ENCODE data around the gene DUSP23. TPM values are rescaled to one million over a fixed set of nuclear protein-coding genes. Genes with fewer than 3 reads are reported as not detected.

DUSP23 gene
- total and polyA plus RNA-seq, 4 donors: 25.8 to 244 (median 110) TPM

DNA sequence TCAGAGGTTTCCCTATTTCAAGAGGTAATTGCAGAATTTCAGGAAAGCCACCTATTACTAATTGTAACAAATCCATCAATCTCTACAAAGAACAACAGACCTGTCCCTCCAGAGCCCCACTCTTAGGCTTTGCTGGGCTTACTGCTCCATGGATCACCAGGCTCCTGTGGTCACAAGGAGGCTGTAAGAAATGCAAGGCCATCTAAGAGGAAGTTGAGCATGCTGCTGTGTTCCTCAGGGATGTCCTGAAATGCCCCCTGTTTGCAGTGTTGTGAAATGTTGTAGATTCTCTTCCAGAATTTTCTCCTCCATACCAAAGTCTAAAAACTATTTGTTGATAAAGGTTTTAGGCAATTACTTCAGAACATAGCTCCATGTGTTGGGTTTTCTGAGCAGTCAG is 24.4 kb upstream of the DUSP23 start:
- ATAC-seq (ENCODE audit: insufficient read depth, low FRiP score) (no peak), DNase-seq (peak in 1 of 3 donors; percentile 4)
- TF ChIP-seq, protein P1, sequence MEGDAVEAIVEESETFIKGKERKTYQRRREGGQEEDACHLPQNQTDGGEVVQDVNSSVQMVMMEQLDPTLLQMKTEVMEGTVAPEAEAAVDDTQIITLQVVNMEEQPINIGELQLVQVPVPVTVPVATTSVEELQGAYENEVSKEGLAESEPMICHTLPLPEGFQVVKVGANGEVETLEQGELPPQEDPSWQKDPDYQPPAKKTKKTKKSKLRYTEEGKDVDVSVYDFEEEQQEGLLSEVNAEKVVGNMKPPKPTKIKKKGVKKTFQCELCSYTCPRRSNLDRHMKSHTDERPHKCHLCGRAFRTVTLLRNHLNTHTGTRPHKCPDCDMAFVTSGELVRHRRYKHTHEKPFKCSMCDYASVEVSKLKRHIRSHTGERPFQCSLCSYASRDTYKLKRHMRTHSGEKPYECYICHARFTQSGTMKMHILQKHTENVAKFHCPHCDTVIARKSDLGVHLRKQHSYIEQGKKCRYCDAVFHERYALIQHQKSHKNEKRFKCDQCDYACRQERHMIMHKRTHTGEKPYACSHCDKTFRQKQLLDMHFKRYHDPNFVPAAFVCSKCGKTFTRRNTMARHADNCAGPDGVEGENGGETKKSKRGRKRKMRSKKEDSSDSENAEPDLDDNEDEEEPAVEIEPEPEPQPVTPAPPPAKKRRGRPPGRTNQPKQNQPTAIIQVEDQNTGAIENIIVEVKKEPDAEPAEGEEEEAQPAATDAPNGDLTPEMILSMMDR (IDR thresholded peaks at IDR 0.05; ENCODE audit: control extremely low read depth, extremely low read depth): no peak
- Histone ChIP-seq H3K27ac (ENCODE audit: low read depth in 1 of 2, low read length in 1 of 2) (peak overlapping the region in 1 of 2 donors; percentile 43), H3K9ac (ENCODE audit: insufficient read depth in 1 of 2, low read length in 2 of 2) (no peak overlapping the region), H3K4me3 (no peak overlapping the region), H3K27me3 (ENCODE audit: control insufficient read depth in 3 of 3, insufficient read depth in 3 of 3, low read length in 2 of 3) (no peaks in the 10 kb centered on the region), H3K9me3 (ENCODE audit: control insufficient read depth in 4 of 4, insufficient read depth in 3 of 4, low read length in 3 of 4) (no peaks in the 10 kb centered on the region), H3K4me1 (ENCODE audit: control insufficient read depth in 5 of 5, insufficient read depth in 5 of 5, low read length in 5 of 5) (peaks cover 0 to 7% (median 0%) of the 10 kb centered on the region in 5 donors), H3K36me3 (ENCODE audit: control insufficient read depth in 4 of 4, insufficient read depth in 4 of 4, low read length in 4 of 4) (no peaks in the 10 kb centered on the region)

DNA sequence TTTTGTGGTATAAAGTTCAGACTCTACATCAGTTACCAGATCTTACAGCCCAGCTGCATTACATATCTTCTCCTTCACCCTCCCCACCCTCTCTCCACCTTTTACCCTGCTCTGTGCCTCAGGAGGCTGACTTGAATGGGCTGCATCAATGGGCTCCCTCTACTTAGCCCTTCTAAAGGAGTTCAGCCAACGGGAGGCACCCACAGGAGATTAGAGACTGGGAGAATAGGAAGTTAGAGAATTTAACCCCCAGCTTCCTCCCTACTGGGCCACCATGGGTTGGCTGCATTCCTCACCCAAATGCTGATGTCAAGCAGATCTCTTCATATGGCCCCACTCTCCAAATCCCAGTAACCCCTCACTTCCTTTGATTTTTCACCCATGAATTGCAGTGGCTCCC is 17.1 kb upstream of the DUSP23 start:
- DNase-seq: no peak
- no peaks in the 10 kb centered on the region for H3K27me3 ChIP-seq (ENCODE audit: control insufficient read depth in 3 of 3, insufficient read depth in 3 of 3, low read length in 2 of 3)
- peaks cover 0 to 3% (median 0%) of the 10 kb centered on the region in 4 donors for H3K9me3 ChIP-seq (ENCODE audit: control insufficient read depth in 4 of 4, insufficient read depth in 3 of 4, low read length in 3 of 4)
- no peak overlapping the region for H3K4me3 ChIP-seq
- H3K9ac ChIP-seq (ENCODE audit: insufficient read depth in 1 of 2, low read length in 2 of 2): no peak overlapping the region
- H3K36me3 ChIP-seq (ENCODE audit: control insufficient read depth in 4 of 4, insufficient read depth in 4 of 4, low read length in 4 of 4): no peaks in the 10 kb centered on the region
- TF ChIP-seq, protein P1 (IDR thresholded peaks at IDR 0.05; ENCODE audit: control extremely low read depth, extremely low read depth): no peak
- ATAC-seq (ENCODE audit: insufficient read depth, low FRiP score): no peak
- H3K4me1 ChIP-seq (ENCODE audit: control insufficient read depth in 5 of 5, insufficient read depth in 5 of 5, low read length in 5 of 5): no peaks in the 10 kb centered on the region
- no peak overlapping the region for H3K27ac ChIP-seq (ENCODE audit: low read depth in 1 of 2, low read length in 1 of 2)
- 15% methylated on average over 1 of the region's 1 CpG for WGBS, 2 donors

DNA sequence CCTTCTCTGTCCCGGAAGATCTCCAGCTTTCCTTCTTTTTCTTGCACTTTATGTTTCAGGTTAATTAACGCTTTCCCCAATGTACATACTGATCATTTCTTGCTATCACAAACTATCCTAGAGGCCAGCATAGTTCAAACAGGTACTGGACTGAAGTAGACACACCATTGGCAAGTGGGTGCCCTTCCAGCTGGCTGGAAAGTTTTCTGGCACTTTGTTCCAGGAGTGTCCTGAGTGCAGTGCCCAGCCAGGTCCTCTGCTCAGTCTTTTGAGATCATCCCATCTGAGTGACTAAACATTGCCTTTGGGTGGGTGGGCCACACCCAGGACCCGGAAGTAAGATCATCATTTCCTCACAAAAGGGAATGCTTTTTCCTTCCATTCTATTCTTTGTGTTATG is 15.0 kb upstream of the DUSP23 start:
- 87 to 89% methylated on average over 3 of the region's 3 CpGs for WGBS, 2 donors
- H3K36me3 ChIP-seq (ENCODE audit: control insufficient read depth in 4 of 4, insufficient read depth in 4 of 4, low read length in 4 of 4): no peaks in the 10 kb centered on the region
- H3K27ac ChIP-seq (ENCODE audit: low read depth in 1 of 2, low read length in 1 of 2): no peak overlapping the region
- H3K9me3 ChIP-seq (ENCODE audit: control insufficient read depth in 4 of 4, insufficient read depth in 3 of 4, low read length in 3 of 4): peaks cover 0 to 3% (median 0%) of the 10 kb centered on the region in 4 donors
- H3K27me3 ChIP-seq (ENCODE audit: control insufficient read depth in 3 of 3, insufficient read depth in 3 of 3, low read length in 2 of 3): no peaks in the 10 kb centered on the region
- H3K9ac ChIP-seq (ENCODE audit: insufficient read depth in 1 of 2, low read length in 2 of 2): no peak overlapping the region
- no peaks in the 10 kb centered on the region for H3K4me1 ChIP-seq (ENCODE audit: control insufficient read depth in 5 of 5, insufficient read depth in 5 of 5, low read length in 5 of 5)
- H3K4me3 ChIP-seq: no peak overlapping the region
- ATAC-seq (ENCODE audit: insufficient read depth, low FRiP score) (no peak), DNase-seq (no peak)
- TF ChIP-seq, protein P1 (IDR thresholded peaks at IDR 0.05; ENCODE audit: control extremely low read depth, extremely low read depth): no peak
